Neural cell (in vitro differentiated cells): Measurements from ENCODE around the gene DDX52. TPM values are rescaled to one million over a fixed set of nuclear protein-coding genes. Genes with fewer than 3 reads are reported as not detected.

Source experiments
- H2AFZ ChIP-seq: fragments of 200-600, 300-800 bp; sonication (generic), shearing (Covaris generic); 2 replicates; pipeline ENCODE4 v1.6.0; 2014; ENCODE audit warnings: low read depth, mild to moderate bottlenecking, antibody characterized with exemption, low read length, moderate library complexity
- H3F3A ChIP-seq: fragments of 200-600 bp; shearing (Covaris generic); 2 replicates; pipeline ENCODE4 v1.6.1; 2016; ENCODE audit warnings: mild to moderate bottlenecking, moderate library complexity, mixed read lengths, antibody characterized with exemption, low read length; ENCODE audit not compliant: insufficient read depth, poor library complexity, severe bottlenecking
- H3K27ac ChIP-seq: fragments of 200-600, 300-800 bp; sonication (generic), shearing (Covaris generic); 2 replicates; pipeline ENCODE4 v1.5.1; 2014; ENCODE audit warnings: mild to moderate bottlenecking, low read length, moderate library complexity
- H3K27me3 ChIP-seq: fragments of 300-800, 200-600 bp; sonication (generic), shearing (Covaris generic); 2 replicates; pipeline ENCODE4 v1.6.0; 2014; ENCODE audit warnings: mild to moderate bottlenecking, low read depth, low read length, moderate library complexity; ENCODE audit not compliant: insufficient read depth
- H3K36me3 ChIP-seq: fragments of 300-800, 200-600 bp; sonication (generic), shearing (Covaris generic); 2 replicates; pipeline ENCODE4 v1.5.1; 2014; ENCODE audit warnings: mild to moderate bottlenecking, antibody characterized with exemption, low read length, moderate library complexity; ENCODE audit not compliant: insufficient read depth
- H3K4me2 ChIP-seq: fragments of 300-800, 200-600 bp; sonication (generic), shearing (Covaris generic); 2 replicates; pipeline ENCODE4 v1.6.0; 2014; ENCODE audit warnings: mild to moderate bottlenecking, low read length
- H3K4me3 ChIP-seq: fragments of 300-800, 200-600 bp; sonication (generic), shearing (Covaris generic); 2 replicates; pipeline ENCODE4 v1.5.1; 2014; ENCODE audit warnings: mild to moderate bottlenecking, low read length, moderate library complexity
- H3K79me2 ChIP-seq: fragments of 200-600 bp; shearing (Covaris generic); replicated peaks from 2 replicates; pipeline ENCODE4 v1.6.0; 2014; ENCODE audit warnings: mild to moderate bottlenecking, low read length, moderate library complexity; ENCODE audit not compliant: insufficient read depth
- H3K9ac ChIP-seq: fragments of 300-800, 200-600 bp; sonication (generic), shearing (Covaris generic); 2 replicates; pipeline ENCODE4 v1.6.1; 2016; ENCODE audit warnings: mild to moderate bottlenecking, low read length, mixed read lengths
- H3K9me2 ChIP-seq: fragments of 200-600 bp; shearing (Covaris generic); 2 replicates; pipeline ENCODE4 v1.6.1; 2016; ENCODE audit warnings: mild to moderate bottlenecking, low read length, mixed read lengths; ENCODE audit not compliant: insufficient read depth
- H3K9me3 ChIP-seq: fragments of 200-600, 300-800 bp; sonication (generic), shearing (Covaris generic); 2 replicates; pipeline ENCODE4 v1.6.1; 2016; ENCODE audit warnings: mild to moderate bottlenecking, mixed run types, low read length, moderate library complexity, mixed read lengths
- H4K20me1 ChIP-seq: fragments of 200-600 bp; shearing (Covaris generic); 2 replicates; pipeline ENCODE4 v1.6.1; 2016; ENCODE audit warnings: mild to moderate bottlenecking, mixed run types; ENCODE audit not compliant: insufficient read depth
- EP300 ChIP-seq: fragments of 450-650 bp; conservative IDR thresholded peaks from 2 replicates; pipeline ENCODE4 v1.6.1; 2014; ENCODE audit warnings: antibody characterized with exemption, mild to moderate bottlenecking, moderate library complexity; ENCODE audit not compliant: poor library complexity, severe bottlenecking
- EZH2 ChIP-seq: fragments of 200-600, 300-800 bp; shearing (Covaris generic), sonication (generic); IDR thresholded peaks from 2 replicates; pipeline ENCODE4 v1.6.1; 2014; ENCODE audit warnings: antibody characterized with exemption, low read length, borderline replicate concordance, mild to moderate bottlenecking; ENCODE audit not compliant: insufficient read depth, poor library complexity, severe bottlenecking
- MXI1 ChIP-seq: fragments of 450-650 bp; conservative IDR thresholded peaks from 2 replicates; pipeline ENCODE4 v1.6.1; 2014; ENCODE audit warnings: antibody characterized with exemption, mild to moderate bottlenecking; ENCODE audit not compliant: poor library complexity, severe bottlenecking
- POLR2AphosphoS5 ChIP-seq: IDR thresholded peaks from 2 replicates; pipeline ENCODE4 v1.6.1; 2012
- RAD21 ChIP-seq: fragments of 450-650 bp; conservative IDR thresholded peaks from 2 replicates; pipeline ENCODE4 v1.6.1; 2014; ENCODE audit warnings: antibody characterized with exemption, mild to moderate bottlenecking, moderate library complexity
- SMC3 ChIP-seq: fragments of 450-650 bp; conservative IDR thresholded peaks from 2 replicates; pipeline ENCODE4 v1.6.1; 2014; ENCODE audit warnings: antibody characterized with exemption, mild to moderate bottlenecking, moderate library complexity; ENCODE audit not compliant: poor library complexity
- TAF1 ChIP-seq: IDR thresholded peaks from 2 replicates; pipeline ENCODE4 v1.6.1; 2012; ENCODE audit warnings: low read depth
- polyA plus RNA-seq: library from polyadenylated mRNA; depleted of rRNA; stranded (reverse); fragments of >200 nt; gene quantifications from 2 replicates; pipeline ENCODE4 v1.2.3, GENCODE V29; 2014
- TF ChIP-seq, protein P1 (sequence below): fragments of 450-650 bp; IDR thresholded peaks from 2 replicates; pipeline ENCODE4 v1.5.1; 2014; ENCODE audit warnings: antibody characterized with exemption, mild to moderate bottlenecking, moderate library complexity; ENCODE audit not compliant: poor library complexity, severe bottlenecking
- TF ChIP-seq, protein P2 (sequence below): IDR thresholded peaks from 2 replicates; pipeline ENCODE4 v1.6.1; 2012; ENCODE audit warnings: borderline replicate concordance

Gene DDX52
- polyA plus RNA-seq, 1 donor from 2014 or later: 29.7 TPM

DNA sequence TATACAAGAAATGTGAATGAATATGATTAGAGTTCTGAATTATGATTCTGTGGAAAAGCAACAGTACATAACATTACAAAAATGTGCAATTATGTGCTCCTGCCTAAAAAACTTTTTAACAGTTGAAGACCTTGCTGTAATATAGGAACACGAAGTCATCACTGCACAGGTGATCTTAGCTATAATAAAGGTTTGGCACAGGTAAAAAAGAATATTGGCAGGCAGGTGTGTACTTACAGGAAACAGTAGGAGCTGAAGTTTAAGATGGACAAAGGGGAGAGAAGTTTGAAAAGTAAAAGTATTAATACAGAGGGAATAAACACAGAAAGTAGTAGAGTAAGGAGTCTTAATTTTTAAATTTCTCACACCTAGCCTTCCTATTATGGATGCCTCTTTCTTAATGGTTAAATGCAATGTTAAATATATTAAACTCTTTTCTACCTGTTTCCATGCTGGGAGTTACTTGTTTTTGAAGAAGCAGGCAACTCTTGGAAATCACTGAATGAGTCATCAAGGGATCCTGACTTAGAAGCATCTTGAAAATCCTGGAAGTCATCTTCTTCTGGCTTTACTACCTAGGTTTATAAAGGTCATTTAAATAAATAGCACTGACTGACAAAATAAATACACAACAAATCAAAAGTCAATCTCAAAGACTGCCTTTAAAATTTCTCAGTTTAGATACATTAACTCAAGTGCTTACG, 74.7 kb downstream of the DDX52 start:
- H3F3A ChIP-seq: no peaks in the 10 kb centered on the region
- no peak overlapping the region for H3K4me3 ChIP-seq
- H3K9me3 ChIP-seq: no peaks in the 10 kb centered on the region
- no peaks in the 10 kb centered on the region for H3K9me2 ChIP-seq
- no peaks in the 10 kb centered on the region for H3K27me3 ChIP-seq
- peaks cover 18% of the 10 kb centered on the region for H3K36me3 ChIP-seq
- no peaks in the 10 kb centered on the region for H3K79me2 ChIP-seq
- H4K20me1 ChIP-seq: no peaks in the 10 kb centered on the region
- no peak overlapping the region for H2AFZ ChIP-seq
- H3K27ac ChIP-seq: no peak overlapping the region
- no peak overlapping the region for H3K9ac ChIP-seq
- H3K4me2 ChIP-seq: no peak overlapping the region
- TF ChIP-seq EZH2 (no peak), SMC3 (no peak), EP300 (no peak), TAF1 (no peak), POLR2AphosphoS5 (no peak), RAD21 (no peak), MXI1 (no peak)
- TF ChIP-seq, protein P1, sequence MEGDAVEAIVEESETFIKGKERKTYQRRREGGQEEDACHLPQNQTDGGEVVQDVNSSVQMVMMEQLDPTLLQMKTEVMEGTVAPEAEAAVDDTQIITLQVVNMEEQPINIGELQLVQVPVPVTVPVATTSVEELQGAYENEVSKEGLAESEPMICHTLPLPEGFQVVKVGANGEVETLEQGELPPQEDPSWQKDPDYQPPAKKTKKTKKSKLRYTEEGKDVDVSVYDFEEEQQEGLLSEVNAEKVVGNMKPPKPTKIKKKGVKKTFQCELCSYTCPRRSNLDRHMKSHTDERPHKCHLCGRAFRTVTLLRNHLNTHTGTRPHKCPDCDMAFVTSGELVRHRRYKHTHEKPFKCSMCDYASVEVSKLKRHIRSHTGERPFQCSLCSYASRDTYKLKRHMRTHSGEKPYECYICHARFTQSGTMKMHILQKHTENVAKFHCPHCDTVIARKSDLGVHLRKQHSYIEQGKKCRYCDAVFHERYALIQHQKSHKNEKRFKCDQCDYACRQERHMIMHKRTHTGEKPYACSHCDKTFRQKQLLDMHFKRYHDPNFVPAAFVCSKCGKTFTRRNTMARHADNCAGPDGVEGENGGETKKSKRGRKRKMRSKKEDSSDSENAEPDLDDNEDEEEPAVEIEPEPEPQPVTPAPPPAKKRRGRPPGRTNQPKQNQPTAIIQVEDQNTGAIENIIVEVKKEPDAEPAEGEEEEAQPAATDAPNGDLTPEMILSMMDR: no peak
- TF ChIP-seq, protein P2, sequence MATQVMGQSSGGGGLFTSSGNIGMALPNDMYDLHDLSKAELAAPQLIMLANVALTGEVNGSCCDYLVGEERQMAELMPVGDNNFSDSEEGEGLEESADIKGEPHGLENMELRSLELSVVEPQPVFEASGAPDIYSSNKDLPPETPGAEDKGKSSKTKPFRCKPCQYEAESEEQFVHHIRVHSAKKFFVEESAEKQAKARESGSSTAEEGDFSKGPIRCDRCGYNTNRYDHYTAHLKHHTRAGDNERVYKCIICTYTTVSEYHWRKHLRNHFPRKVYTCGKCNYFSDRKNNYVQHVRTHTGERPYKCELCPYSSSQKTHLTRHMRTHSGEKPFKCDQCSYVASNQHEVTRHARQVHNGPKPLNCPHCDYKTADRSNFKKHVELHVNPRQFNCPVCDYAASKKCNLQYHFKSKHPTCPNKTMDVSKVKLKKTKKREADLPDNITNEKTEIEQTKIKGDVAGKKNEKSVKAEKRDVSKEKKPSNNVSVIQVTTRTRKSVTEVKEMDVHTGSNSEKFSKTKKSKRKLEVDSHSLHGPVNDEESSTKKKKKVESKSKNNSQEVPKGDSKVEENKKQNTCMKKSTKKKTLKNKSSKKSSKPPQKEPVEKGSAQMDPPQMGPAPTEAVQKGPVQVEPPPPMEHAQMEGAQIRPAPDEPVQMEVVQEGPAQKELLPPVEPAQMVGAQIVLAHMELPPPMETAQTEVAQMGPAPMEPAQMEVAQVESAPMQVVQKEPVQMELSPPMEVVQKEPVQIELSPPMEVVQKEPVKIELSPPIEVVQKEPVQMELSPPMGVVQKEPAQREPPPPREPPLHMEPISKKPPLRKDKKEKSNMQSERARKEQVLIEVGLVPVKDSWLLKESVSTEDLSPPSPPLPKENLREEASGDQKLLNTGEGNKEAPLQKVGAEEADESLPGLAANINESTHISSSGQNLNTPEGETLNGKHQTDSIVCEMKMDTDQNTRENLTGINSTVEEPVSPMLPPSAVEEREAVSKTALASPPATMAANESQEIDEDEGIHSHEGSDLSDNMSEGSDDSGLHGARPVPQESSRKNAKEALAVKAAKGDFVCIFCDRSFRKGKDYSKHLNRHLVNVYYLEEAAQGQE: no peak

DNA sequence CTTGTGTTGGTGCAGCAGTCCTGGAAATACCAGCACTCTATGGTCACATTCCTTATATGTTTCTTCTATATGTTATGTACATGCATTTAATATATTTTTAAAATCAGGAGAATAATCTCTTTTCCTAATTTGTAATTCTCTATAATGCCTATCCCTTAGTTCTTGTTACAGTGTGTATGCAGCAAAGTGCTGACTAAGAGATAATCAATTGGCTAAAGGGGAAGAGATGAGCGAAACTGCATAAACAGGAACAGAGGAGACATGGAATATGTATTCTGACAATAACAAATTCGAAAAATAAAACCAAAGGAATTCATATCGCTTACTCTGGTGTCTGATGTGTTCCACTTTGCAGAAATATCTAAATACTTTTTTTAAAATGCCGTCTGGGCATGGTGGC, 75.7 kb downstream of the DDX52 start:
- Histone ChIP-seq H3K9me3 (no peaks in the 10 kb centered on the region), H3K9ac (no peak overlapping the region), H4K20me1 (no peaks in the 10 kb centered on the region), H3K4me2 (no peak overlapping the region), H2AFZ (no peak overlapping the region), H3K4me3 (no peak overlapping the region), H3K36me3 (peaks cover 18% of the 10 kb centered on the region), H3K79me2 (no peaks in the 10 kb centered on the region), H3K27me3 (no peaks in the 10 kb centered on the region), H3K9me2 (no peaks in the 10 kb centered on the region), H3K27ac (no peak overlapping the region), H3F3A (no peaks in the 10 kb centered on the region)
- TF ChIP-seq RAD21 (no peak), EP300 (no peak), MXI1 (no peak)
